ENCODE data around the gene THAP2. TPM values are rescaled to one million over a fixed set of nuclear protein-coding genes. Genes with fewer than 3 reads are reported as not detected.

Gene THAP2
- total and polyA plus RNA-seq, 10 donors: 3.1 to 8.8 (median 5.1) TPM

DNA sequence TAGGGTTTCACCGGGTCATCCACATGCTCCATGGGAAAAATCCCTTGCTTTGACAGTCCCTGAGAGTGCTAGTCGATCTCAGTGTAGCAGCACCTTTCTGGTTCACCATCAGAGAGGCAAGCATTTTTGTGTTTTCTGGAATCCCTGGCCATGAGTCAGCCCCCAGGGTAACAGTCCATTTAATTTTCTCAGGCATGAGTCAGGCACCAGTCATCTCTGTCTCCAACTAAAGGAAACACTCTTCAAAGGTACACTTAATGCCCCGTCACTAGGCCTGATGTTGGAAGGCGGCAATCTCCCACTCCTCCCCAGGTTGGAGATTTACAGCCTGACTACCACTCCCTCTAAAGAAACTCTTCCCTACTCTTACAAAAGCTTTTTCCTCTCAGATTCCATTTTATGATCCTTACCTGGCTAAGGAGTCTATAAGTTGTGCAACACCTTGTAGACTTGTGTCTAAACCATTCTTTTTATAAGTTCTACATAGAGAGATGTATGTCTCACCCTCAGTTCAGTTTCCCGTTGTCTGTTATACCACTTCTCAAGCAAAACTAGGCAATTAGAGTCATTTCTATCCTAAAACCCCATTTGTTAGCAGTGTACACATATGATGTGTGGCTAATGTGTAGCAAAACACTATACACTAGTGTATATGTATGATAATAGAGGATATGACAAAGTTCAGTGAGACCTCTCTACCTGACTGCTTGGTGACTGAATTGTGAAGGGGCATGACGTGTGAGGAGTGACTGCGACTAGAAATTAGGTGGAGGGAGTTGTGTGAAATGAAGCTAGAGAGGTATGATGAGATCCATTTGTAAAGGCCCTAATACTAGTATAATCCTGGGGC is 46.4 kb downstream of the THAP2 start:
- TF ChIP-seq POLR2A (IDR thresholded peaks at IDR 0.05): no peak
- no peak for TF ChIP-seq POLR2AphosphoS5 (IDR thresholded peaks at IDR 0.05)
- TF ChIP-seq, protein P1, sequence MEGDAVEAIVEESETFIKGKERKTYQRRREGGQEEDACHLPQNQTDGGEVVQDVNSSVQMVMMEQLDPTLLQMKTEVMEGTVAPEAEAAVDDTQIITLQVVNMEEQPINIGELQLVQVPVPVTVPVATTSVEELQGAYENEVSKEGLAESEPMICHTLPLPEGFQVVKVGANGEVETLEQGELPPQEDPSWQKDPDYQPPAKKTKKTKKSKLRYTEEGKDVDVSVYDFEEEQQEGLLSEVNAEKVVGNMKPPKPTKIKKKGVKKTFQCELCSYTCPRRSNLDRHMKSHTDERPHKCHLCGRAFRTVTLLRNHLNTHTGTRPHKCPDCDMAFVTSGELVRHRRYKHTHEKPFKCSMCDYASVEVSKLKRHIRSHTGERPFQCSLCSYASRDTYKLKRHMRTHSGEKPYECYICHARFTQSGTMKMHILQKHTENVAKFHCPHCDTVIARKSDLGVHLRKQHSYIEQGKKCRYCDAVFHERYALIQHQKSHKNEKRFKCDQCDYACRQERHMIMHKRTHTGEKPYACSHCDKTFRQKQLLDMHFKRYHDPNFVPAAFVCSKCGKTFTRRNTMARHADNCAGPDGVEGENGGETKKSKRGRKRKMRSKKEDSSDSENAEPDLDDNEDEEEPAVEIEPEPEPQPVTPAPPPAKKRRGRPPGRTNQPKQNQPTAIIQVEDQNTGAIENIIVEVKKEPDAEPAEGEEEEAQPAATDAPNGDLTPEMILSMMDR (IDR thresholded peaks at IDR 0.05 in 8 of 11, conservative IDR thresholded peaks at IDR 0.05 in 3 of 11): no peak
- Histone ChIP-seq H3K36me3 (peaks cover 0 to 19% (median 2%) of the 10 kb centered on the region in 6 donors), H3K4me1 (no peaks in the 10 kb centered on the region), H3K9me3 (peaks cover 0 to 47% (median 36%) of the 10 kb centered on the region in 8 donors), H3K4me3 (no peak overlapping the region), H3K27me3 (replicated peaks in 1 of 7) (no peaks in the 10 kb centered on the region), H3K27ac (no peak overlapping the region)
- WGBS, 5 donors: 91 to 94% (median 94%) methylated on average over 7 of the region's 7 CpGs
- intact Hi-C loops (cut with DNase I; ENCODE audit: low total_unique reads): no loop called here
- DNase-seq: no peak

DNA sequence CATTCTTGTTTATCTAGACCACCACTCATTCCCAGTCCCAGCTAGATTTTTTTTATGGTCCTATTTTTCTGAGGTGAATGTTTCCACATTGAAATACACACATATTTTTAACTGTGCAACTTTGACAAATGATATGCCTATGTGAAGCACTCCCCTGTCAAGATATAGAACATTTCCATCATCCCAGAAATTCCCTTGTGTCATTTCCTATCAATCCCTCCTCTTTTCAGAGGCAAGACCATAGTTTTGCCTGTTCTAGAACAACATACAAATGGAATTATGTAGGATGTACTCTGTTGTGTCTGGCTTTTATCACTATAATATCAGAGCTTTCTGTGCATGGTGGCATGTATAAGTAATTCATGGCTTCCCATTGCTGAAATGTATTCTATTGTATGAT is 54.5 kb downstream of the THAP2 start:
- TF ChIP-seq POLR2A (IDR thresholded peaks at IDR 0.05) (no peak), POLR2AphosphoS5 (IDR thresholded peaks at IDR 0.05) (no peak)
- TF ChIP-seq, protein P1 (IDR thresholded peaks at IDR 0.05 in 8 of 11, conservative IDR thresholded peaks at IDR 0.05 in 3 of 11): no peak

DNA sequence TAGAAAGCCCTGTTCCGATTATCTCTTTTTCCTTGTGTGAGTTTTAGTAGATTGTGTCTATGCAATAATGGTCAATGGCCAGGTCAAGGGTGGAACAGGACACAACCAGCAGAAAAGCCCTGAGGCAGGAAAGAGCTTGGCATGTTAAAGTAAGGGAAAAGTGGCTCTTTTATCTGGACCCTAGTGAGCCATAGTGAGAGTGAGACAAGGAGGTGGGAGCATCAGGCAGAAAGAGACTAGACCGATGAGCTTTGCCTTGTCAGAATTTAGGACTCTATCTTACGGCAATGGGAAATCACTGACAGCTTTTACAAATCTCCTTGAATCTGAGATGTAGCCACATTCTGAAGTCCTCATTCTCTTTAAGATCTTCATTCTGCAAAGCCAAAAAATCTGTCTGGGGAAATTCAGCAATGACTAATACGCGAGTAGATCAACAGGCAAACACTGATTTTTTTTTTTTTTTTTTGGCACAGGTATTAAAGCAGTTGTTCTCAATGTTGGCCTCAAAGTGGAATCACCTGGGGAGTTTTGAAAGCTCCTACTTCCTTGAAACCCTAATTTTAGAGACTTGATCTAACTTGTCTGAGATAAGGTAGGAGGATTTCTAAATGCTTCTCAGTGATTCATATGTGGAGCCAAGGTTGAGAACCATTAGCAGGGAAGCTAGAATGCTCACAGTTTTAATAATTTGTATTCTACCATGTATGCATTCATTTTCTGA is 55.7 kb downstream of the THAP2 start:
- Histone ChIP-seq H3K27me3 (replicated peaks in 1 of 7) (no peaks in the 10 kb centered on the region), H3K36me3 (no peaks in the 10 kb centered on the region), H3K4me3 (no peak overlapping the region), H3K9me3 (peaks cover 0 to 24% (median 17%) of the 10 kb centered on the region in 8 donors), H3K27ac (no peak overlapping the region), H3K4me1 (no peaks in the 10 kb centered on the region)
- DNase-seq: no peak
- WGBS, 5 donors: 91 to 95% (median 94%) methylated on average over 5 of the region's 5 CpGs
- TF ChIP-seq, protein P1 (IDR thresholded peaks at IDR 0.05 in 8 of 11, conservative IDR thresholded peaks at IDR 0.05 in 3 of 11): no peak
- TF ChIP-seq POLR2A (IDR thresholded peaks at IDR 0.05) (no peak), POLR2AphosphoS5 (IDR thresholded peaks at IDR 0.05) (no peak)
- intact Hi-C loops (cut with DNase I; ENCODE audit: low total_unique reads): no loop called here

More for the DNA sequence above, 54.5 kb downstream of the THAP2 start:
- no peak for DNase-seq
- no peaks in the 10 kb centered on the region for H3K27me3 ChIP-seq (replicated peaks in 1 of 7)
- H3K27ac ChIP-seq: no peak overlapping the region
- intact Hi-C loops (cut with DNase I; ENCODE audit: low total_unique reads): no loop called here
- peaks cover 0 to 36% (median 28%) of the 10 kb centered on the region in 8 donors for H3K9me3 ChIP-seq
- H3K4me3 ChIP-seq: no peak overlapping the region
- no peaks in the 10 kb centered on the region for H3K4me1 ChIP-seq
- no peaks in the 10 kb centered on the region for H3K36me3 ChIP-seq
